HG03469 (cell line): Measurements from ENCODE around the gene CHDH.

ENCODE experiments used
- ATAC-seq: cut with Tn5 transposase; IDR thresholded peaks from one replicate; pipeline ENCODE4 v1.9.1; 2021; ENCODE audit warnings: mild to moderate bottlenecking, moderate library complexity, moderate number of reproducible peaks; ENCODE audit not compliant: unreplicated experiment

CHDH gene

DNA sequence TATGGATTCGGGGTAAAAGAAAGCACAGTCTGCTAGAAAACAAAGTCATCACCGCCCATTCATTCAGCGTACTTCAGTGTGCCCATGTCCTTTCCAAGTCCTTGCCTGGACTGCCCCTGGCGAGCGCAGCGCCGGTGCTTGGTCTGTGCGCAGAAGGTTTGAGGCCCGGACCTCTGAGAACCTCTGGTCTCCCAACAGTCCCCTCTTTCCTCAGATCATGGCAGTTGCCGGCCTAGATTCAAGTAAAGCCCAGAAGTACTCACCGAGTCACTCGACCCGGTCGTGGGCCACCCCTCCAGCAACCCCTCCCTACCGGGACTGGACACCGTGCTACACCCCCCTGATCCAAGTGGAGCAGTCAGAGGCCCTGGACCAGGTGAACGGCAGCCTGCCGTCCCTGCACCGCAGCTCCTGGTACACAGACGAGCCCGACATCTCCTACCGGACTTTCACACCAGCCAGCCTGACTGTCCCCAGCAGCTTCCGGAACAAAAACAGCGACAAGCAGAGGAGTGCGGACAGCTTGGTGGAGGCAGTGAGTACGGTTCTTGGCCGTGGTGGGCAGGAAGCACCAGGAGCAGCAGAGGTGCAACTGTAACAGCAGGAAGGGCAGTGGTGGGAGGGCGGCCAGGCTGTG lies 36.3 kb downstream of the CHDH start:
- ATAC-seq, result no peak

DNA sequence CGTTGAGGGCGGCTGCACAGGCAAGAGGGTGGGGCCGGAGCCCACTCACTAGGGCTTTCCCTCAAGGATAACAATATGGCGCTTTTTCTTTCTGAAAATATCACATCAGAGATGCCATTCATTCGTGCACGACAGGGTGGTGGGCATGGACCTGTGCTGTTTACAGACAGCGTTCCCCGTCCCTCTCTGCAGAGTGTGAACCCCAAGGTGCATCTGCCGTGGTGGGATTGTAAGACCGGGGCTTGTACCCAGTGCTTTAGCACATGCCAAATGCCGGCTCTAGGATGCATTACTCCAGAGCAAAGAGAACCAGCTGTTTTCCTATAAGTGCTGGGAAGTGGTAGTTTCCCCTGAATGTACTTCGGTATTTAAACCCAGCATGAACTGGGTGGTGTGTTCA lies 37.0 kb downstream of the CHDH start:
- ATAC-seq, result no peak

DNA sequence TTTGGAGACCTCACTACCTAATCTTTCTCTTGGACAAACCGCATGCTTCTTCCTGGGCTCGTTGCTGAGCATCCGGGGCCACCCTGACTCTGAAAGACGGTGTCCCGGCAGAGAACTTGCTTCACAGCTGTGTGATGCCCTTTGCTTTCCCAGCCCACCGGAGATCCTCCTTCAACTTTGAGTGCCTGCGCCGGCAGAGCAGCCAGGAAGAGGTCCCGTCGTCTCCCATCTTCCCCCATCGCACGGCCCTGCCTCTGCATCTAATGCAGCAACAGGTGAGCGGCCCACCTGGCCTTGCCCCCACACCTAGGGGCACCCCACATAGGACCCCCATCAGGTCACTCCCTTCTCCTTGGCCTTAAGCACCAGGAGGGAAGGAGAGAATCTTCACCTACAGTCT lies 37.7 kb downstream of the CHDH start:
- no peak for ATAC-seq

DNA sequence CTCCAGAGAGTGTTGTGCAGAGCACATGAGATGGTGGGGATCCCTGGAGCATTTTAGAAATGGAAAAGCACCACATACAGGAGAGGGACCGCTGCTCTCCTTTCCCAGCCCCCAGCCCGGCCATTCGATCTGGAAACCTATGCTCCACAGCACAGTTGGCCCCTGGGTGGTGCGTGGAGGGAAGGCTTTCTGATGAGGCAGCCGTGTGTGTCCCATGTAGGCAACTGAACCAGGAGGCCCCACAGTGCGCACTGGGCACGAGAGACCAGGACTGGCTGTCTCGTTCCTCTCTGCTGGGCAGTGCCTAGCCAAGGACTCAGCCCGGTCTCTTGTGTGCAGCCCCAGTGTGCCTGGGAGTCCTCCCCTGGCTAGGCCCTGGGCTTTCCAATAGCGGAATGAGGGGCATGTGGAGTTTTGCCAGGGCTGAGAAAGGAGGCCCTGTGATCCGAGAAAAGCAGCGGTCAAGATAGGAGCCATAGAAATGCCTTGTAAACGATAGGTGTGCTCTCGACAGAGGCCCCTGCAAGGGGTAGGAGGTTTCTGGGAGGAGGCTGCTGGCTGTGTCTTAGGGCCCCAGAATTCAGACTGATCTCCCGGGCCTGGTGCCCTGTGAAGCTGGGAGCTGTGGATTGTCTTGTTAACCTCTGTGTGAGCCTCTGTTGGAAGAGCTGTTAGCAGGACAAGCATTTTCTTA lies 39.0 kb downstream of the CHDH start:
- ATAC-seq, result no peak

DNA sequence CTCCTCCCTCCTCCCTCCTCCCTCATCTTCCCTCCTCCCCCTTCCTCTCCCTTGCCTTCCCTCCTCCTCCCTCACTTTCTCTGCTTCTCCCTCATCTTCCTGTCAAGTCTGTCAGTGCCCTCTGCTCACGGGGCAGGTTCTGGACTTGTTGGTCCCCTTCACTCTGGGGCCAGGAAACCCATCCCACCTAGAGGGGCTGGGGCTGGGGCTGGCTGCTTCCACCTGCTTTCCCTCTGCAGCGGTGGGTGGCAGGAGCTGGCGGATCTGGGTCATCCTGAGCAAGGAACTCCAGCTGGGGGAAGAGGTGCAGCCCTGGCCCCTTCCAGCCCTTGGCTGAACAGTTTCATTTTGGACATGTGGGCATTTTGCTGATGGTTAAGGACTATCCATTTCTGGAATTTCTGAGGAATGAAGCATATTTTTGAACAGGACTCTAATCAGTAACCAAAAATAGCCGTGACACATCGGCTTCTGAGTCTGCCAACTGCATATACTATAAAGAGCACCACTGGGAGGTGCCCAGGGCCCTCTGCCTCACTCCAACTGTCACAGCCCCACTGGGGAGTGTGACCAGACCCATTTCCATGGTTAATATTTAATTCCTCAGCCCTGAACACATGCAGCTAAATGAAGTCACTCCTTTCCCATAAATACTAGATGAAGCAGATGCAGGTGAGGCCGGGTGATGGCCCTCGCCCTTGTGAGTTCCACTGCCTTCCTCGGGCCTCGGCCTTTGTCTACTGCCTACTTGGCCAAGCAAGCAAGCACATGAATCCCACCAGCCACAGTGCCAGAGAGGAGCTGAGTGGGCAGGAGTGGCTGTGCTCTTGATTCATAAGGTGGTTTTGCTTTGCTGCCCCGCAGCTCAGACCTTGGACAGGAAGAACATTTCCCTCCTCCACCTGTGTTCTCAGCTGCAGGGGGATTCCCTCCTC lies 39.8 kb downstream of the CHDH start:
- ATAC-seq, result no peak

DNA sequence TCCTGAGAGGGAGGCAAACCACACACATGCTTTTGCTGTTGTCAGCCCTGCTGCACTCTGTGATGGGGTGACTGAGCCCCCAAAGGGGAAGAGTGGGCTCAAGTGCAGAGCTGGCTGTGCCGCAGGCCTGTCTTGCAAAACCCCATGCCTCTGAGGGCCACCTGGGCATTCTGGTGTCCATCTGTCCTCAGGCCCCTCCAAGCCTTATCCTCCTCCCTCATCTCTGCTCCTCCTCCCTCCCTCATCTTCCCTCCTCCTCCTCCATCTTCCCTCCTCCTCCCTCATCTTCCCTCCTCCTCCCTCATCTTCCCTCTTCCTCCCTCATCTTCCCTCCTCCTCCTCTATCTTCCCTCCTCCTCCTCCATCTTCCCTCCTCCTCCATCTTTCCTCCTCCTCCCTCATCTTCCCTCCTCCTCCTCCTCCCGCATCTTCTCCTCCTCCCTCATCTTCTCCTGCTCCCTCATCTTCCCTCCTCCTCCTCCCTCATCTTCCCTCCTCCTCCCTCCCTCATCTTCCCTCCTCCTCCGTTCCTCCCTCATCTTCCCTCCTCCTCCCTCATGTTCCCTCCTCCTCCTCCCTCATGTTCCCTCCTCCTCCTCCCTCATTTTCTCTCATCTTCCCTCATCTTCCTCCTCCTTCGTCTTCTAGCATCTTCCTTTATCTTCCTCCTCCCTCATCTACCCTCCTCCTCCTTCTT lies 40.6 kb downstream of the CHDH start:
- ATAC-seq, result no peak

DNA sequence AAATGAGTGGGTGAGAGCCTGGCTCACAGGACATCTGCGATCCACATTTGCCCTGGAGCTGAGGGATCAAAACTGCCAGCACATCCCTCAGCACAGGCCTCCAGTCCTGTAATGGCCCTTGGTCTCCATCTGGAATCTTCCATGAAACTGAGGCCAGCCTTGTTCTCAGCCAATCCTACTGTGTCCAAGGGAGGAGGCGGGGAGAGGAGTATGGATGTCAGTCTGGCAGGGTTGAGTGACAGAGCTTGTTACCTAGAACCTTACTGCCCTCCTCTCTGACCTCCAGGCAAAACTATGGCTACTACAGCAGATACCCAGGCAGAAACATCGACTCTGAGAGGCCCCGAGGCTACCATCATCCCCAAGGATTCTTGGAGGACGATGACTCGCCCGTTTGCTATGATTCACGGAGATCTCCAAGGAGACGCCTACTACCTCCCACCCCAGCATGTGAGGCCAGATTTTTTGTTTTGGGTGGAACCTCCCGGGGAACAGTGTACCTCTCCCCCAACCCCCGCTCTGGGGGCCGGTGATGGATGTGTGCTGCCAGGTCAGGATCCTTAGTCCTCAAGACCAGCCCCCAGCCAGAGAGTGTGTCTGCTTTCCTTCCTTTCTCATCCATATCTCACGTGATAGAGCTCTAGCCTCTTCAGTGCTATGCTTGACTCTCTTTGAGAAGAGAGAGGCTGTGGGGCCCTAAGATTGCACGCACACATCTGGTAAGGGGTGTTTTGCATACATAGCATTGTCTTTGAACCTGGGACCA lies 41.3 kb downstream of the CHDH start:
- ATAC-seq, result no peak

DNA sequence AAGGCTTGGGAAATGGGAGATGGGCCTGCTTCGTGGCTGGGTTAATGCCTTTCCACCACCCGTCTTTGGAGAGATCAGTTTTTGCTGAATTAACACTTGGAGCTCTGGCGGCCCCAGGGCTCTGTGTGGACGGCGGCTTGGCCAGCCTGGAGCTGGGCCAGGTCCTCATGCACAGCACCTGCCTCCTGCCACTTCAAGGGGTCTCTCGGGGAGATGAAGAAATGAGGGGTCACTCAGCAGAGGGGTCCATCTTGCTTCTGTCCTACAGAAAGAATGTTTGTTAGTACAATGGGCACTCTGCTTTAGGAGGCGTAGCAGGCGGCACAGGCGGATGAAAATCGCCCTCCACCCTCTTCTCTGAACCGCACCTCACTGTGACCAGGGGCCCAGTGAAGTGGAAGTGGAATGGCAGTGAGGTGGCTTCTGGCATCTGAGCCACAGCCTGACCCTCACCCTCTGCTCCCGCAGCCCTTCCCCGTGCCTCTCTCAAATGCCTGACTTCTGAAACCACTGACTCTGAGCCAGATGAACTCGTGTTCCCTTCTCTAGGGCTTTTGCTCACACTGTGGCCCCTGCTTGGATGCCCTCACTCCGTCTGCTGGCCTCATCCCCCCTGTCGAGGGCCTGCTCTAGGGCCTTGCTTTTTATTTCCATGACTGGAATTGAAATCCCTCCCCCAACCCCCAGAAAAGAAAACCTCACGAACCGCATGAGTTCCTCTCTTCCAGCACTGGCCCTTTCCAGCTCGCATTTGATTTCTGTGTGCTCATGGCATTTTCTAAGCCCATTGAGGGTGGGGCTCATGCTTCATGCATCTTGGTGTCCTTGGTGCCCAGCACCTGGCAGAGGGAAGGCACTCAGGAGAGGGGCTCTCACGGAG lies 42.2 kb downstream of the CHDH start:
- ATAC-seq, result no peak

DNA sequence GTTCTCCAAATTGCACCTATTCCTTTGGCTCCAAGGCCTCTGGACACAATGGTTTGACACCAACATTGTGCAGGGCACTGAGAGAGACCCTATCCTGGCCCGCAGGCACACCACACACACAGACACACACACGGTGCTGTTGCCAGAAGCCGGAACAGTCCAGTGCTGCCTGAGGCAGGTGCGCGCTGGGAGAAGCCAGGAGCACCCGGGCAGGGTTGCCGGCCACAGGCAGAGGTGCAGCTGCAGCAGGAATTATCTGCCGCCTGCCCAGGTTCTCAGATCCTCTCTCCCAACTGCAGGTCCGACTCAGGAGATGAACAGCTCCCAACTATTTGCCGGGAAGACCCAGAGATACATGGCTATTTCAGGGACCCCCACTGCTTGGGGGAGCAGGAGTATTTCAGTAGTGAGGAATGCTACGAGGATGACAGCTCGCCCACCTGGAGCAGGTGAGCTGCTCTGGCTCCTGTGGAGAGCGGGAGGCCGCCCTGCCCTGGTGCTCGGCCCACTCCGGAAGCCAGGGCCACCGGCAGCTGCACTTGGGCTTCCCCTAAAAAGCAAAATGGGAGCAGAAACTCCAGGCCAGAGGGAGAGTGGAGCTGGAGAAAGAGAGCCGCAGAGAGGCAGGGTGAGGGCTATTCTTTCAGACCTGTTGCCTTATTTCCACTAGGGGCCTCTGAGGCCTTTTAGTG lies 42.9 kb downstream of the CHDH start:
- ATAC-seq, result no peak

DNA sequence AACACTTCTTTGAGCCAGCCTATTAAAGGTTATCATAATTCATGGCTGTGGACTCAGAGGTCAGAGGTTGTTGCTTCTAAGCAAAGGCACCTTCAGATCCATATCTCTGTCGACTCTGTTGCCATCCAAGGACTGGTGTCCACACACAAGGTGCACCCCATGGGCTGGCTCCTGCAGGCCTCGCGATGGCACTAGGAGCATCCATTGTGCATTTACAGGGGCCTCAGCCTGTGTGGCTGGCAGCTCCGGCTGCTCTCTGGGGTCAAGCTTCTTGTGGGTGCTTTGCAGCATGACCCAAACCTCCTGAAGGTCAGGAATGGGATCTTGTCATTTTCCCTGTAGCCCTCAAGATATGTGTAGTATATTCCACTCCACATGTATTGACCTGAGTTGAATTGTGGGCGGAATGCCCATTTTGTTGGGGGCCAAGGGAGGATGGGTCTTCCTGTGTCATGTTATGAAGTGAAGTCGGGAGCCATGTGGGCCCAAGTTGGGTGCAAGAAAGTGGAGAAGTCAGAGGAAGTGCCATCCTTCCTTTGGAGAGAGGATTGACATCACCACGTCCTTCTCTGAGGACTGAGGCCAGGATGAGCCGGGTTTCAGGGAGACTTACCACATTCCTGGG lies 43.9 kb downstream of the CHDH start:
- ATAC-seq, result no peak

DNA sequence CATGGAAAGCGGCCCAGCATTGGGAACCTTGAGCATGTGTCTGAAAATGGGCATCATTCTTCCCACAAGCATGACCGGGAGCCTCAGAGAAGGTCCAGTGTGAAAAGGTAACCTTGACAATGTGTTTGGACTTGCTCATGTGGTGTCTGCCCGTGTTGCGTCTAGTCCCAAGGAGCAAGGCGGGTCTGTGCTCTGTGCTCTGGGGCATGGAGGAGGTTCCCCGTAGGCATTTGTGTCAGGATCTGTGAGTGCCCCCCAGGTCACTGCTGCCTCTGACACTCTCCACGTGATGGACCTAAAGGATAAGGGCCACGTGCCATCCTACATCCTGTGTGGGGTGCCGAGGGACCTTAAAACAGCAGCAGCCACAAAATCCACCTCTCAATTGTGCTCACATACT lies 44.9 kb downstream of the CHDH start:
- ATAC-seq, result no peak

DNA sequence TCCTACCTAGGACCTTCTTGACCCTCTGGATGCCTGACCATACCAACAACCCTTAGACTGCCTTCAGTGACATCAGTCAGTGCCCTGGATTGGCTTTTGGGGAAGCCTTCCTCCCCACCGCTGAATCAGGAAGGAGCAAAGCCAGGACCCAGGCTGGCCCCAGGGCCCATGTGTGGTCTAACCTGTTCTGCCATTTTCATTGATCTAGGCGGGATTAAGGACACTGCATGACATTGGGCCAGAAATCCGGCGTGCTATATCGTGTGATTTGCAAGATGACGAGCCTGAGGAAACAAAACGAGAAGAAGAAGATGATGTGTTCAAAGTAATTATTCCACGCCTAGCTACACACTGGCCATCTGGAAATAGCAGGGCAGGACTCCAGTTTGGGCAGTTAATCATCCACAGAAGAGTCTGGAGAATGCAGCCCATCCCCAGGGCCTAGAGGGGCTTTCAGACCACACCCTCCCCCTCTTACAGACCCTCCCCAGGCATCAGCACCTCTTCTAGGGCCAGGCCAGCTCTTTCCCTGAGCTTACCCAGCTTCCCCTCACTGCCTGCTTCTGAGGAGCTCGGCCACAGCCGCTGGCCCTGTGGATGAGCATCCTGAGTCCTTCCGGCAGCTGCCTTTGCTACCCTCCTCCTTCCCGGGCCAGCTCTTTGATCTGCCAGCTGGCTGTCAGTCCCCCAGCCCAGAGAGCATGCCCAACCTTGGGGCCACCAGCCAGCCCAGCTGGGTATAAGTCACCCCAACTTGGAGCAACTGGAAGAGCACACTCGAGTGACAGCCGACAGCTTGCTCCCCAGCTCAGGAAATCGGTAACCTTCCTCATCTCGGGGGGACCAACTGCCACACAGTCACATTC lies 45.9 kb downstream of the CHDH start:
- ATAC-seq, result no peak

DNA sequence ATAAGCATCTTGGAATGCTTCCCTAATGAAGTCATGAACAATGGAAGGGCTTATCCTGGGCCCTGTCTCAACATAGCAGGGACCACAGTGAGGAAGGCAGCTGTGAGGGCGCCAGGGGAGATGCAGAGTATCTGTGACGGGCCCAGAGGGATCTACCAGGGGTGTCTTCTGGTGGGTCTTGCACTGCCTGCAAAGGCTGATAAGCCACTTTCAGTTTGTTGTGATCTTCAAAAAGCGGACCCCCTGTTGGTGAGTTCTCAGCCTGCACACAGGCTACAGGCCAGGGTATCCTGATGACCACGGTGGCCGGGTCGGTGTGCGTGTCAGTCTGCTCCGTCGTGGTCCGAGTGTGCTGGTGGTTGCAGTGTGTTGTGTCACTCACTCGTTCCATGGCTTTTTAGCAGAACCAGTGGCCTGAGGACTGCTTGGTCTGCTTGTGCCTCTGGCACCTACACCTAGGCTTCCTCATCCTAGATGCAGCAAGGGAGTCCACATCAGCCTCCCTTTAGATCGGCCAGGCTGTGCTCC lies 46.8 kb downstream of the CHDH start:
- ATAC-seq, result no peak

DNA sequence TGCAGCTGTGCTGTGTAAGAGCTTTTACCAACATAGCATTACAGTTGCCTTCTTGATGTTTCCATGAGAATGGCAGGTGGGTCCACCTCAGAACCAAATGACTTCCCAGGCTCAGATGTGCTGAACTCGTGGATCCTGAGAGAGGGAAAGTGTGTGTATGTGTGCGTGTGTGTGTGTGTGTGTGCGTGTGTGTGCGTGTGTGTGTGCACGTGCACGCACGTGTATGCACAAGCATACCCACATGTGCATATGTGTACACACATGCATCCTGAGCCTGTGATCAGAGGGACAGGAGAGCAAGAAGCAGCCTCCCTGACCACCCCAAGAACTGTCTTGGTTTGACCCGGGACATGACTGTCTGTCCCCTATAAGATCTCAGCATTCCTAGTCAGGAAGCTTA lies 48.1 kb downstream of the CHDH start:
- ATAC-seq, result no peak

DNA sequence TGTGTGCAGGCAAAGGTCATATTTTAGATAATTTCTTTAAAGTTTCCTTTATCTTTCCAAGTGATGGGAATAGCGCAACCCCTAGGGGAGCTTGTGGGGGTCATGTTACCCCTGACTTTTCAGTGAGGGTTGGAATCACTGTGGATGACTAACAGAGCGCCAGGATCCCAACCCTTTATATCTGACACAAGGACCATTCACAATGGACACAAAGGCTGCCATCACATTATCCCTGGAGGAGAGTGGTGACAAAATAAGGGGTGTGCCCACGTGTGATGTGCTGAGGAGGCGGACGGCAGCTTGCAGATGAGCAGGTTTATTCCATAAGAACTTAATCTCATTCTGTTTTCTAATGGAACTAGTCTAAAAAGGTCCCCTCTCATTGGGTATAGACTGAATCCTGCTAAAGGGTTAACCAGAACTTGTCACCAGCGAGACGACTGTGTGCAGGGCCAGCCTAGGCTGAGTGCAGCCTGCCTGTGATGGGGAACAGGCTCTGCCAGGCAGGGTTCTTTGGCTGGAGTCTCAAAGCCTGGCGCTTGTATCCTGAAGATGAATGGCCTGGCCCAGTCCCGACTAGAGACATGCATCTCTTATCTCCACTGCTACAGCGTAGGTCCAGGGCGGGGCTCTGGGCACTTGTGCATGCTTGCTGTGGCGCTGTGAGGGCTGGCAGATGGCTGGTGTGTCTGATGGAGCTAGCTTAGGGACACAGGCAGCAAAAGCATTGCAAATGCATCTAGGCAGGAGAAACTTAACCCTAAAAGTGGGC lies 50.2 kb downstream of the CHDH start:
- no peak for ATAC-seq

DNA sequence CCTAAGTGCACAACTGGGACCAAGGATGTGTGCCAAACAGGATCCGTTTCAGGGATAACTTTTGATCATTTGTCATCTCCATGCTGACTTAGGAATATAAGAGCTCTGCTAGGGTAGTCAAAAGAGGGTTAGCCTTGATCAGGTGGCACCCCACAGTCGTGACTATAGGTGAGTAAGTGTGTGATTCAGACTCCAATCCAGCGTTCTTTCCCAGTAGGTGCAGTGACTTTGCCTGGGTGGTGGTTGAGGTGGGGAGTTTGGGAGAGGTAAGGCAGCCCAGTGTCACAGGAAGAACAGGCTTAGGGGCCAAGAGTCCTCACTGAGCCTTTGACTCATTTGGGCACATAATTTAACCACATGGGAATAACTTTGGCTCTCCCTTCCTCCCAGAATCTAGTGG lies 51.0 kb downstream of the CHDH start:
- no peak for ATAC-seq

DNA sequence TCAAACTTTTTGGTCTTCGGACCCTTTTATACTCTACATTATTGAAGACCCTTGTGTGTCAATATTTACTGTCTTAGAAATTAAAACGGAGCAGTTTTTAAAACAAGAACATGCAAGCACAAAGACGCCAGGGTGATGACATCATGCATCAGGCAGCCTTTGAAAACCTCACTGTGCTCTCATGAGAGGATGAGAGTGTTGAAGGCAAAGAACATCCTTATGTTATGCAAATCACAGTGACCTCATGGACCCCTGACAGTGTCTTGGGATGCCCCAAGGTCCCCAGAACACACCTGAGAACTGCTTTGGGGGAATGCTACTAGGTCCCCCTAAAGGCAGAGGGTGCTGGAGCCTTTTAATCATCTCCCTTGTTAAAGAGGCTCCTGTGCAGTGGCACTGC lies 51.6 kb downstream of the CHDH start:
- ATAC-seq, result no peak
